ENCODE results near the gene CPSF4L.

- no peak for TF ChIP-seq CTCF (CRISPR knock-in tag; IDR thresholded peaks at IDR 0.05)
- no peak for TF ChIP-seq ZNF280D (CRISPR knock-in tag; IDR thresholded peaks at IDR 0.05)
- TF ChIP-seq KAT2B (IDR thresholded peaks at IDR 0.05; ENCODE audit: borderline replicate concordance, low read depth, low read length): no peak
- TF ChIP-seq MAX (IDR thresholded peaks at IDR 0.05): no peak
- no peak for TF ChIP-seq NCOA2 (CRISPR knock-in tag; IDR thresholded peaks at IDR 0.05)
- TF ChIP-seq FUBP1 (CRISPR knock-in tag; IDR thresholded peaks at IDR 0.05; ENCODE audit: borderline replicate concordance): no peak
- no peak for TF ChIP-seq ZNF800 (CRISPR knock-in tag; IDR thresholded peaks at IDR 0.05)
- no peak for TF ChIP-seq ZNF777 (CRISPR knock-in tag; IDR thresholded peaks at IDR 0.05)
These were observed 35.0 kb downstream of the CPSF4L start for GRCh38 chr17:73226556-73227172.

All from HepG2 (cell line).